GM18519 (cell line): ENCODE measurements around the gene NLGN1.
"Not testable (repeated sequence)": the region's sequence is repeated elsewhere in the genome, so short reads cannot be mapped to it uniquely, and the experiment has no call there.

Experiments used
- ATAC-seq: cut with Tn5 transposase; IDR thresholded peaks from one replicate; pipeline ENCODE4 v1.9.1; 2021; ENCODE audit warnings: mild to moderate bottlenecking, moderate library complexity; ENCODE audit not compliant: unreplicated experiment, low FRiP score

NLGN1 gene

GRCh38 chr3:173552526-173552925, 155.0 kb downstream of the NLGN1 start:
- no peak for ATAC-seq

DNA sequence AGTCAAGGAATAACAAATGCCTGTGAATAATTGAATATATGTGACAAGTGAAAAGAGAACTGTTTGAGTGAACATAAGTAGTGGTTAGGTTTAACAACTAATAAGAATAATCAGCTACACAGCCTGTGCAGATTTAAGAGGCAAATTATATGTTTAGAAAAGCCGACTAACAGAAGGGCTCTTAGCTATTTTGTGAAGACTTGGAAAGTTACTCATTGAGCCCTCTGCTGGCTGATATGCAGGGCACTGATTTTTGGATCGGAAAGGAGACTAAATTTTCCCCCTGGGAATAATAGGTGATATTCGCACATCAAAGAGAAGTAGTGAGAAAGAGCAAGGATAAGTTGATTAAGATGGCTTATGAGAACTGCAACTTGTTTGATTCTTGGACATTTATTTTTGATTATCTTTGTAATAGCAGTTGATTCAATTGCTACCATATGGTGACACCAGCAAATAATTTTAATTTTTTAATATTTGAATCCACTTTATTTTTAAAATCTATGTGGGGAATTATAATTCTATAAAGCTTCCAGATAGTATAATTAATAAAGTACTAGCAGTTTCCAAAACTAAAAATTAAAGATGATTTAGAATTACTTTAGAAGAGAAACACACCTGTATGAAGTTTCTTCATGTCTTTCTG, 156.2 kb downstream of the NLGN1 start:
- no peak for ATAC-seq

DNA sequence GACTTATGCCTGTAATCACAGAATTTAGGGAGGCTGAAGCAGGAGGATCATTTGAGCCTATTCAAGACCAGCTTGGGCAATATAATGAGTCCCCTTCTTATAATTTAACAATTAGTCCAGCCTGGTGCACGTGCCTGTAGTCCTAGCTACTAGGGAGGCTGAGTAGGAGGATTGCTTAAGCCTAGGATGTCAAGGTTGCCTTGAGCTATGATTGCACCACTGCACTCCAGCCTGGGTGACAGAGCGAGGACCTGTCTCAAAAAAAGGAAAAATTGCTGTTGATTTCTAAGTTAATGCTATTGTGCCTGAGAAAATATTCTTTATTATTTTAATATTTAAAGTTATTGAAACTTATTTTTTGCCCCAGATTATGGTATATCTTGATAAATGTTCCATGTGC, 159.0 kb downstream of the NLGN1 start:
- no peak for ATAC-seq

DNA sequence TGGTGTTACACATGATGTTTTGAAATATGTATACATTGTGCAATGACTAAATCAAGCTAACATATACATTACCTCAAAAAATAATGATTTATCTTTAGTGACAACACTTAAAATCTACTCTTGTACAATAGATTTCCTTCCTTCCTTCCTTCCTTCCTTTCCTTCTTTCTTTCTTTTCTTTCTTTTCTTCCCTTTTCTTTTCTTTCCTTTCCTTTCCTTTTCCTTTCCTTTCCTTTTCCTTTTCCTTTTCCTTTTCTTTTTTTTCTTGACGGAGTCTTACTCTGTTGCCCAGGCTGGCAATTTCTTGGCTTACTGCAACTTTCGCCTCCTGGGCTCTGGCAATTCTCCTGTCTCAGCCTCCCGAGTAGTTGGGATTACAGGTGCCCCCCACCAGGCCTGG, 170.5 kb downstream of the NLGN1 start:
- no peak for ATAC-seq

DNA sequence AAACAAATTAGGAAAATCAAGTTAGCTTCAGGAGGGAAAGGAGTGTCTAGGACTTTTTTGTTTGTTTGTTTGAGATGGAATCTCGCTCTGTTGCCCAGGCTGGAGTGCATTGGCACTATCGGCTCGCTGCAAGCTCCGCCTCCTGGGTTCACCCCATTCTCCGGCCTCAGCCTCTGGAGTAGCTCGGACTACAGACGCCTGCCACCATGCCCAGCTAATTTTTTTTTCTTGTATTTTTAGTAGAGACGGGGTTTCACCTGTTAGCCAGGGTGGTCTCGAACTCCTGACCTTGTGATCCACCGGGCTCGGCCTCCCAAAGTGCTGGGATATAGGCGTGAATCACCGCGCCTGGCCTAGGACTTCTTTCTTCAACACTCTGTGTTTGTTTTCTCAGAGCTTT, 171.1 kb downstream of the NLGN1 start:
- ATAC-seq: no peak

DNA sequence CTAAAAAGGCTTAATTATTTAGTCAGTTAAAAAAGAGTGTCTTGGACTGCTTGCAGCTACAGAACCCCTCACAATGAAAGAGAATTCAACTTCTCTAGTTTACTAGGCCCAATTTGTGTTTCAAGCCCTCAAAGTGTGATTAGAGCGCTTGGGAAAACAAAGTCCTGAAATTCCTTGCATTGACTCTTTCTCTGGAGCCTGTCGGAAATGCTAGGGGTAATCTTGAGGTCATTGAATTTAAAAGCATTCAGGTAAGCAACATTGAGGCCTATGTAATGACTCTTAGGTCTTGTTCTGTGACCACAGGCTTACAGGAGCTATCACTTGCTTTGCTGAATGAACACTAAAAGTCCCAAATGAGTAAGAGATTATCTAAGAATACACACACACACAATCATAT, 186.0 kb downstream of the NLGN1 start:
- no peak for ATAC-seq

GRCh38 chr3:173584093-173584837, 186.7 kb downstream of the NLGN1 start:
- no peak for ATAC-seq

DNA sequence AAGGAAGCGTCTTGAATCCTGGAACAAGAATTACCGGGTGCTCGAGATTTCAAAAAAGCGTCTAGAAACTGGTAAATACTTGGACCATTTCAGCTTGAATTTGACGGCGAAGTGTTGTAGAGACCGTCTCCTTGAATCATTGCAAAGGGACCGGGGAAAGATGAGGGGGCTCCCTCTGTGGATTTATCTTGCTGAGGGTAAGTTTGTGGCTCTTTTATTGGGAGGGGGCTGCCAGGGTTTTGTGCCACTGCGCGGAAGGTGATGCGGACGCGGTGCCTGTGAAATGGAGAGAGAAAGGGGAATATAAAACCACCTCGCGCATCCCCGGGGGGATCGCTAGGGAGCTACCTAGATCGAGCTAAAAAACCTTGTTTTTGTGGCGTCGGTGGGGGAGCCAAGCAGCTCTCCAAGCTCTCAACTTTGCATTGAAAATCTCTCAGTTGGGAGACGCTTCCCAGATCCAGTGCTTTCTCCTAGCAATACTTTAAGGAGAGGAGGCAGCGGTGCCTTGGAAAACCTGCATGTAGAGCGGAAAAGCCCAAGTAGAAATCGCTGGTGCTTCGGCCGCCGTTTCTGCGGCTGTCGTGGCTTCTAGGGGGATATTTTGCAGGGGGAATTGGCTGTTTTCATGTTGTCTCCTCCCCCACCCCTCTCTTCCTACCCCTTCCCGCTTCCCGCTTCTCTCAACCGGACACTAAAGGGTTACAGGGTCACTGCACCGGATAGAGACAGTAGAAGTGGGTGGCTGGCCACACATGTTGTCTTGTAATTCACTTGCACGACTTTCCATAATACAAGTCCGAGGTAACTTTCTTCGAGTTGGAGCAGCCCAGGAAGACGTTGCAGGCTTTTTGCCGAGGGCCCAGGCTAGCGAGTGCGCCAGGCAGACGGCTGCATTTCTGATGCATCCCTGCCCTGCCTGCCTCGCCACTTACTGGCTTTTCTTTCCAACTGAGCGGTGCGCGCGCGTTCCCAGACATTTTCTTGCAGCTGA, 187.6 kb downstream of the NLGN1 start:
- ATAC-seq: no peak

GRCh38 chr3:173586166-173586565, 188.6 kb downstream of the NLGN1 start:
- no peak for ATAC-seq

GRCh38 chr3:173587055-173587454, 189.5 kb downstream of the NLGN1 start:
- no peak for ATAC-seq

- no peak for ATAC-seq
Measured at GRCh38 chr3:173588556-173588955, 191.0 kb downstream of the NLGN1 start.

DNA sequence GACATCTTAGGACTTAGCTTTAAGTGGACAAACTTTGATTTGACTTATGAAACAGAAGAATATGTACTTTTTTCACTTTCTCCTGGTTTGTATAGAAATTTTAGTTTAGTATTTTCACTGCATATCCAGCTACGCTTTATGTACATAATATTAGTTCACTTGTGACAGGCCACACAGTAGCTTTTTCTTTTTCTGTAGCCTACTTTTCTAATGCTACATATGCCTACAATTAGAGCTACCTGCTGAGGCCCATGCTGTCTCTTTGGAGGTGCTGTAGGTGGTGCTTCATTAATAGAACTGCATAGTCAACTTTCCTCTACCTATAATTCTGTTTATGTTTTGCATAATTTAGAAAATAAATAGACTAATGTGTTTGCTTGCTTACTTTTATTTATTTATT, 191.6 kb downstream of the NLGN1 start:
- no peak for ATAC-seq

GRCh38 chr3:173591401-173591800, 193.9 kb downstream of the NLGN1 start:
- no peak for ATAC-seq

DNA sequence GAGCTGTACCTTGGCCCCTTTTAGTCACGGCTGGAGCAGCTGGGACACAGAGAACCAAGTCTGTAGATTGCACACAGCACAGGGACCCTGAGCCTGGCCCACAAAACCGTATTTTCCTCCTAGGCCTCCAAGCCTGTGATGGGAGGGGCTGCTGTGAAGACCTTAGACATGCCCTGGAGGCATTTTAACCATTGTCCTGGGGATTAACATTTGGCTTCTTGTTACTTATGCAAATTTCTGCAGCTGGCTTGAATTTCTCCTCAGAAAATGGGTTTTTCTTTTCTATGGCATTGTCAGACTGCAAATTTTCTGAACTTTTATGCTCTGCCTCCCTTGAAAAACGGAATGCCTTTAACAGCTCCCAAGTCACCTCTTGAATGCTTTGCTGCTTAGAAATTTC, 197.3 kb downstream of the NLGN1 start:
- not testable (repeated sequence) for ATAC-seq

GRCh38 chr3:173599673-173600072, 202.1 kb downstream of the NLGN1 start:
- ATAC-seq: no peak

- no peak for ATAC-seq
Measured at GRCh38 chr3:173614522-173614921, 217.0 kb downstream of the NLGN1 start.

DNA sequence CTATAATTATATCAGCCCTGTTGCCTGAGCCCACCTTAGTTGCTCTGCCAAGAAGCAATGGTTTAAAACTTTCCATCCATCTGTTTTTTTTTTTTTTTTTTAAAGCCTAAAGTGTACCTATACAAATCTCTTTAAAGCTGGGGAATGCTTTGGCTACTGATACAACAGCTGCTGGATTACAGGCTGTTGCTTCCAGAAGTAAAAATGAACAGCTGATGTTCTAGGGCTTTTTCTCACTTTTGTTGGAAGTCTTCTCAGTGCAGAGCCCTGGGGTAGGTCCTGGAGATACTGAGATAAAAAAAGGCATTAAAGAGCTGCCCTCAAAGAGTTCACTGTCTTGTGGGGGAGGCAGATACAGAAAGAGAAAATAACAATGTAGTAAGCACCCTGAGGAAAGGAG, 218.1 kb downstream of the NLGN1 start:
- no peak for ATAC-seq

DNA sequence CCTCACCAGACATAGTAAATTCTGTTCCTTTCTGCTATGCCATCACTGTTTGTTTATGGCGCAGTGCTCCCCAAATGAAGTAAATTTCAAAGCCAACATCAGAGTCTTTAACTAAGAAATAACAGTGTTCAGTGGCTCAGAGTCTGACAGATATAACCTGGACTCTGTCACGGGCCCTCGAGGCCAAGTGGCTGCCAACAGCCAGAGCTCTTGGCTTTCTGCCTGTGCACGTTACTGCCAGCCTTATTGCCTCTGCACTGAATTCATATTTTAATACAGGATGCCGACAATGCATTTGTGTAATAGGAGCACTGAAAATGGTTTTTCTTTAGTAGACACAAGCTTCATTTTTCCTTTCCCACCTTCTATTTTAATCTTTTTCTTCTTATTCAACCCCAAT, 219.9 kb downstream of the NLGN1 start:
- ATAC-seq: no peak

- ATAC-seq: no peak
Measured at GRCh38 chr3:173618148-173618547, 220.6 kb downstream of the NLGN1 start.

DNA sequence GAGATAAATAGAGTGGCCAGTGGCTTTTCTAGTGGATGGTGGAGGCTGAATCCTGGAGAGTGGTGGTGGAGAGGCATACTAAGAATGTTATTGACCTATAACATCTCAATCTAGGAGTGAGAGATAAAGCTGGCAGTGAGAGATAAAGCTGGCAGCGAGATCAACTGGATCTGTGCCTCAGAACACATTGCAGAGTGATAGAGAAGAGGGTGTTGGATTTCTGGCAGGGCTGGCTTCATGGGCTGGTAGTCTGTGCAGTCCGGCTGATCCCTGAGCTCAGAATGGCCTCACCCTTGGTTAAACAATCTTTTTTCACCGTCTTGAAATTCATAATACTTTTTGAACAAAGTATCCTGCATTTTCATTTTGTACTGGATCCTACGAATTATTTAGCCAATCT, 221.2 kb downstream of the NLGN1 start:
- ATAC-seq: no peak

DNA sequence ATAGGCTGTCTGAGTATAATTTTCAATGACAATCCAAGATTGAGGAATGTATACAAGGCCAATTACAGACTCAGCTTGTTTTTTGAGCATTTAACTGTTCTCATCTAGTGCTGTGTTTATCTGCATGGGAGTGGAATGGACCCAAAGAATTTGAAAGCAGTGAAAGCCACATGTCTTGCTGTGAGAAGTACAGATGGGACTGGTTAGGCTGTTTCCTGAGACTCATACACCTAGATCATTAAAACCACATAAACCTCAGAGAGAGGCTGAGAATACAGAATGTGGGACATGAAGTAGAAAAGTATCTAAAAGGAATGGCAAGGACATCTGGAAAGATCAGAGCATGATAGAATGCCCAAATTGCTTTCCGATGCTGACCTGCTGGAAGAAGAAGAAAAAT, 224.6 kb downstream of the NLGN1 start:
- no peak for ATAC-seq
